ENCODE measurements around the gene NIT2.

DNA sequence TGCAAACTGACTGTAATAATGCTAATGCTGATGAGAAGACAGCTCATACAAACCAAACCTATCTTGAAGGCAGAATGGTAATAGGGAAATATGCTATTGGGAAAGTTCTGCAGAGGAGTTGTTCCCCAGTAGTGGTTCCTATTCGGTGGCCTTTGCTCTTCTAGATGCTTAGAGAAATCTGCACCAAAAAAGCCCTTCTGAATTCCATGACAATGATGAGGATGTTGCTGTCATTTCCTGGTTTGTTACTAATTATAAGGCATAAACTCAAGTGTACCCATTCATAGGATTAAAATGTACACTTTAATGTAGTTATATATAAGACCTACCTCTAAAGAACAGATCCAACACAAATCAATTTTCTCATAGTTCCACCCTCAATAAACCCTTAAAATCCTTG lies 36.2 kb downstream of the NIT2 start:
- TF ChIP-seq, protein P1, sequence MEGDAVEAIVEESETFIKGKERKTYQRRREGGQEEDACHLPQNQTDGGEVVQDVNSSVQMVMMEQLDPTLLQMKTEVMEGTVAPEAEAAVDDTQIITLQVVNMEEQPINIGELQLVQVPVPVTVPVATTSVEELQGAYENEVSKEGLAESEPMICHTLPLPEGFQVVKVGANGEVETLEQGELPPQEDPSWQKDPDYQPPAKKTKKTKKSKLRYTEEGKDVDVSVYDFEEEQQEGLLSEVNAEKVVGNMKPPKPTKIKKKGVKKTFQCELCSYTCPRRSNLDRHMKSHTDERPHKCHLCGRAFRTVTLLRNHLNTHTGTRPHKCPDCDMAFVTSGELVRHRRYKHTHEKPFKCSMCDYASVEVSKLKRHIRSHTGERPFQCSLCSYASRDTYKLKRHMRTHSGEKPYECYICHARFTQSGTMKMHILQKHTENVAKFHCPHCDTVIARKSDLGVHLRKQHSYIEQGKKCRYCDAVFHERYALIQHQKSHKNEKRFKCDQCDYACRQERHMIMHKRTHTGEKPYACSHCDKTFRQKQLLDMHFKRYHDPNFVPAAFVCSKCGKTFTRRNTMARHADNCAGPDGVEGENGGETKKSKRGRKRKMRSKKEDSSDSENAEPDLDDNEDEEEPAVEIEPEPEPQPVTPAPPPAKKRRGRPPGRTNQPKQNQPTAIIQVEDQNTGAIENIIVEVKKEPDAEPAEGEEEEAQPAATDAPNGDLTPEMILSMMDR (IDR thresholded peaks at IDR 0.05; ENCODE audit: low read length) = no peak
- no peak for TF ChIP-seq EZH2 (IDR thresholded peaks at IDR 0.05; ENCODE audit: borderline replicate concordance, low read length)

Data from OCI-LY1 (cell line).